GM23248 (cell line): Measurements from ENCODE around the gene SCAMP2. TPM values are rescaled to one million over a fixed set of nuclear protein-coding genes. Genes with fewer than 3 reads are reported as not detected.

Experiments used
- DNase-seq: peaks from one replicate; pipeline ENCODE4 v3.0.0-alpha.2; 2015
- H2AFZ ChIP-seq: fragments of 200-600 bp; sonication (generic); 2 replicates; pipeline ENCODE4 v1.6.1; 2016; ENCODE audit warnings: antibody characterized with exemption
- H3F3A ChIP-seq: fragments of 200-600 bp; sonication (generic); 2 replicates; pipeline ENCODE4 v1.6.1; 2016; ENCODE audit warnings: mild to moderate bottlenecking, antibody characterized with exemption, mixed run types; ENCODE audit not compliant: insufficient read depth
- H3K27ac ChIP-seq: fragments of 200-600 bp; sonication (generic); 2 replicates; pipeline ENCODE4 v1.5.1; 2016; ENCODE audit warnings: mild to moderate bottlenecking
- H3K27me3 ChIP-seq: fragments of 200-600 bp; sonication (generic); replicated peaks from 2 replicates; pipeline ENCODE4 v1.6.1; 2016; ENCODE audit warnings: mild to moderate bottlenecking; ENCODE audit not compliant: insufficient read depth
- H3K36me3 ChIP-seq: fragments of 200-600 bp; sonication (generic); 2 replicates; pipeline ENCODE4 v1.6.1; 2016; ENCODE audit warnings: low read depth, mild to moderate bottlenecking
- H3K4me1 ChIP-seq: fragments of 200-600 bp; sonication (generic); 2 replicates; pipeline ENCODE4 v1.6.1; 2016; ENCODE audit warnings: mild to moderate bottlenecking; ENCODE audit not compliant: insufficient read depth
- H3K4me2 ChIP-seq: fragments of 200-600 bp; sonication (generic); one replicate; pipeline ENCODE4 v1.6.1; 2016; ENCODE audit warnings: mild to moderate bottlenecking; ENCODE audit not compliant: unreplicated experiment
- H3K4me3 ChIP-seq: fragments of 200-600 bp; sonication (generic); 2 replicates; pipeline ENCODE4 v1.5.1; 2016; ENCODE audit warnings: mild to moderate bottlenecking
- H3K79me2 ChIP-seq: fragments of 200-600 bp; sonication (generic); 2 replicates; pipeline ENCODE4 v1.6.1; 2016; ENCODE audit warnings: mild to moderate bottlenecking; ENCODE audit not compliant: insufficient read depth
- H3K9ac ChIP-seq: fragments of 200-600 bp; sonication (generic); 2 replicates; pipeline ENCODE4 v1.6.1; 2016; ENCODE audit warnings: mild to moderate bottlenecking
- H3K9me2 ChIP-seq: fragments of 200-600 bp; sonication (generic); 2 replicates; pipeline ENCODE4 v1.6.1; 2016; ENCODE audit warnings: mixed run types, mild to moderate bottlenecking, moderate library complexity; ENCODE audit not compliant: insufficient read depth
- H3K9me3 ChIP-seq: fragments of 200-600 bp; sonication (generic); one replicate; pipeline ENCODE4 v1.6.1; 2017; ENCODE audit warnings: low read depth
- H4K20me1 ChIP-seq: fragments of 200-600 bp; sonication (generic); 2 replicates; pipeline ENCODE4 v1.6.0; 2016; ENCODE audit not compliant: insufficient read depth
- EZH2 ChIP-seq: fragments of 200-600 bp; sonication (generic); IDR thresholded peaks from 2 replicates; pipeline ENCODE4 v1.6.1; 2018; ENCODE audit warnings: antibody characterized with exemption, mild to moderate bottlenecking; ENCODE audit not compliant: insufficient read depth, poor library complexity, severe bottlenecking
- EZH2phosphoT487 ChIP-seq: fragments of 200-600 bp; sonication (generic); IDR thresholded peaks from 2 replicates; pipeline ENCODE4 v1.6.1; 2018; ENCODE audit warnings: antibody characterized with exemption, moderate library complexity, mild to moderate bottlenecking, low read depth; ENCODE audit not compliant: insufficient read depth
- WGBS, 2 experiments: methylation state at CpG; one replicate each; pipeline ENCODE4 v1.1.6; 2015 to 2017; ENCODE audit warnings: low lambda C conversion rate in 2 of 2, low coverage in 1 of 2; ENCODE audit errors: missing lambda C conversion rate in 2 of 2; 5-methylcytosine and 5-hydroxymethylcytosine counted together
- in situ Hi-C: fragments of 300-500 bp; cut with MboI; formaldehyde crosslinking; loops from 2 replicates; pipeline ENCODE4 v1.15.0; 2020
- polyA plus RNA-seq: library from polyadenylated mRNA; unstranded; fragments of >200 nt; fragmentation: Nextera tagmentation; extraction: Ambion mirVana; gene quantifications from 2 replicates; pipeline ENCODE4 v1.2.1, GENCODE V29; 2016
- total RNA-seq: library from RNA; depleted of rRNA; stranded (reverse); fragments of >200 nt; shearing (Covaris generic); gene quantifications from 2 replicates; pipeline ENCODE4 v1.2.3, GENCODE V29; 2014

Gene SCAMP2
- total and polyA plus RNA-seq, 2 experiments from 2014 or later = 28.7 to 83.0 TPM

GRCh38 chr15:74804935-74805334 is 68.2 kb downstream of the SCAMP2 start:
- Histone ChIP-seq H3K79me2 (no peaks in the 10 kb centered on the region), H3K36me3 (0 out of 2 replicates have a peak, but pooled peaks cover 5% of the 10 kb centered on the region), H3K27me3 (no peaks in the 10 kb centered on the region), H3K27ac (no peak overlapping the region), H3K4me3 (no peak overlapping the region), H3K9me2 (no peaks in the 10 kb centered on the region), H3K9me3 (no peaks in the 10 kb centered on the region), H3K4me1 (no peaks in the 10 kb centered on the region), H3F3A (no peaks in the 10 kb centered on the region), H4K20me1 (no peaks in the 10 kb centered on the region), H2AFZ (no peak overlapping the region), H3K4me2 (no peak overlapping the region), H3K9ac (no peak overlapping the region)
- in situ Hi-C loops = no loop called here
- no peak for DNase-seq
- WGBS, 2 experiments = 81 to 86% methylated on average over 6 of the region's 6 CpGs
- TF ChIP-seq EZH2phosphoT487 = no peak
- no peak for TF ChIP-seq EZH2

- Histone ChIP-seq H3K9ac (no peak overlapping the region), H3K27ac (no peak overlapping the region), H3F3A (no peaks in the 10 kb centered on the region), H3K4me3 (no peak overlapping the region), H3K9me2 (no peaks in the 10 kb centered on the region), H3K79me2 (0 out of 2 replicates have a peak, but pooled peaks cover 3% of the 10 kb centered on the region), H3K36me3 (0 out of 2 replicates have a peak, but pooled peaks cover 5% of the 10 kb centered on the region), H4K20me1 (no peaks in the 10 kb centered on the region), H3K4me1 (no peaks in the 10 kb centered on the region), H2AFZ (no peak overlapping the region), H3K4me2 (no peak overlapping the region), H3K9me3 (no peaks in the 10 kb centered on the region), H3K27me3 (no peaks in the 10 kb centered on the region)
- in situ Hi-C loops = no loop called here
- TF ChIP-seq EZH2 (no peak), EZH2phosphoT487 (no peak)
- 95 to 97% methylated on average over 31 of the region's 31 CpGs for WGBS, 2 experiments
- DNase-seq = no peak
These were observed 70.2 kb downstream of the SCAMP2 start for GRCh38 chr15:74802862-74803447.

DNA sequence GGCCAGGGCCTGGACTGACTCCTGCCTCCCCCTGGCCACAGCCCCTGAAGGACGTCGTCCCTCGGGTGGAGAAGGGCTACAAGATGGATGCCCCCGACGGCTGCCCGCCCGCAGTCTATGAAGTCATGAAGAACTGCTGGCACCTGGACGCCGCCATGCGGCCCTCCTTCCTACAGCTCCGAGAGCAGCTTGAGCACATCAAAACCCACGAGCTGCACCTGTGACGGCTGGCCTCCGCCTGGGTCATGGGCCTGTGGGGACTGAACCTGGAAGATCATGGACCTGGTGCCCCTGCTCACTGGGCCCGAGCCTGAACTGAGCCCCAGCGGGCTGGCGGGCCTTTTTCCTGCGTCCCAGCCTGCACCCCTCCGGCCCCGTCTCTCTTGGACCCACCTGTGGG is 70.9 kb downstream of the SCAMP2 start:
- 86 to 97% methylated on average over 13 to 20 of the region's 20 CpGs for WGBS, 2 experiments
- Histone ChIP-seq H3K4me2 (no peak overlapping the region), H3K79me2 (peaks cover 9% of the 10 kb centered on the region; the same call in 1 of the 2 replicates), H3K4me1 (no peaks in the 10 kb centered on the region), H3K27me3 (no peaks in the 10 kb centered on the region), H3K36me3 (0 out of 2 replicates have a peak, but pooled peaks cover 5% of the 10 kb centered on the region), H2AFZ (no peak overlapping the region), H3K9me2 (no peaks in the 10 kb centered on the region), H4K20me1 (no peaks in the 10 kb centered on the region), H3K4me3 (no peak overlapping the region), H3K9ac (no peak overlapping the region), H3K9me3 (no peaks in the 10 kb centered on the region), H3F3A (no peaks in the 10 kb centered on the region), H3K27ac (no peak overlapping the region)
- in situ Hi-C loops = no loop called here
- TF ChIP-seq EZH2 (no peak), EZH2phosphoT487 (no peak)
- DNase-seq = no peak

DNA sequence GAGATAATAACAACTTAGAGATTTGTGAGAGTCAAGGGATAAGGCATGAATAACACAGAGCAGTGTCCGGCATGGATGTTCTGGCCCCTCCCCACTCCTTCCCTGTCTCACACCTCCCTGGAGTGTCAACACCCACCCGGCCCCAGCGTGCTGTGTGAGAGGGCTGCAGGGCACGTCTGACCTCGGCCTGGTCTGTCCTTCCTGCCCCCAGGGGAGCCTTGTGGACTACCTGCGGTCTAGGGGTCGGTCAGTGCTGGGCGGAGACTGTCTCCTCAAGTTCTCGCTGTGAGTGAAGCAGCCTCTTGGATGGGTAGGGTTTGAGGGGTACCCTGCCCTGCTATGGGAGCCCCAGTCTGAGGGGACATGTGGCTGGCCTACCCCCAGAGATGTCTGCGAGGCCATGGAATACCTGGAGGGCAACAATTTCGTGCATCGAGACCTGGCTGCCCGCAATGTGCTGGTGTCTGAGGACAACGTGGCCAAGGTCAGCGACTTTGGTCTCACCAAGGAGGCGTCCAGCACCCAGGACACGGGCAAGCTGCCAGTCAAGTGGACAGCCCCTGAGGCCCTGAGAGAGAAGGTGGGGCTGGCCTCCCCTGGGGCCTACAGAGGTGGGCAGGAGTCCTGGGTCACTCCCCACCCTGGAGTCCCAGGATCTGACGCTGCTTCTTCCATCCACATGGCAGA is 71.7 kb downstream of the SCAMP2 start:
- Histone ChIP-seq H3K9me2 (no peaks in the 10 kb centered on the region), H3K4me1 (no peaks in the 10 kb centered on the region), H3K27me3 (no peaks in the 10 kb centered on the region), H3K27ac (no peak overlapping the region), H3F3A (no peaks in the 10 kb centered on the region), H2AFZ (no peak overlapping the region), H4K20me1 (no peaks in the 10 kb centered on the region), H3K4me3 (no peak overlapping the region), H3K36me3 (0 out of 2 replicates have a peak, but pooled peaks cover 5% of the 10 kb centered on the region), H3K79me2 (peaks cover 18% of the 10 kb centered on the region), H3K9ac (no peak overlapping the region), H3K4me2 (no peak overlapping the region), H3K9me3 (no peaks in the 10 kb centered on the region)
- DNase-seq = no peak
- WGBS, 2 experiments = 94 to 97% methylated on average over 18 of the region's 18 CpGs
- TF ChIP-seq EZH2 = no peak
- TF ChIP-seq EZH2phosphoT487 = no peak
- in situ Hi-C loops = no loop called here
